ENCODE measurements around the gene XKR8. TPM values are rescaled to one million over a fixed set of nuclear protein-coding genes. Genes with fewer than 3 reads are reported as not detected.

The XKR8 gene
- total and polyA plus RNA-seq, 9 of the 15 experiments (the other 6 are each of a cell fraction or from before 2014, with no cell fraction given), result 0.45 to 2.8 (median 1.7) TPM

DNA sequence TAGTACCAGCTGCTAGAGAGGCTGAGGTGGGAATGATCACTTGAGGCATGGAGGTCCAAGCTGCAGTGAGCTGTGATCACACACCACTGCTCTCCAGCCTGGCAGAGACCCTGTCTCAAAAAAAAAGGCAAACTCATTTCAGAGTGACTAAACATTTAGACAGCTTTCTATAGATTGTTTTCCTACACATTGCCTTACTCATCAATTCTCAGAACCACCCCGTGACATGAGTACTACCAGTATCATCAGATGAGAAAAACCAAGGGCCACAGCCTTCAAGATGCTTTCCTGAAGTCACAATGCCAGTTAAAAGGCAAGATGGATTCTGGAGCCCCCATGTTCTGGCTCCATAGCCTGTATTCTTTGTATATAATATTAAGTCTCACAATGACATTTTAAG, 47.3 kb upstream of the XKR8 start:
- BruUV-seq (replicated peaks), result no TSS peak
- TF ChIP-seq FOSL1 (tag; conservative IDR thresholded peaks at IDR 0.05) (peak; percentile 72), ZNF316 (IDR thresholded peaks at IDR 0.05) (peak; percentile 84), ZNF197 (CRISPR knock-in tag; IDR thresholded peaks at IDR 0.05; ENCODE audit: low read depth) (no peak), MAFG (tag; conservative IDR thresholded peaks at IDR 0.05) (peak; percentile 40; the same call in 1 of the 2 replicates), ZNF175 (CRISPR knock-in tag; IDR thresholded peaks at IDR 0.05; ENCODE audit: low read depth) (no peak), NR2C1 (IDR thresholded peaks at IDR 0.05) (no peak), NR2C1 (tag; IDR thresholded peaks at IDR 0.05) (no peak), NFE2 (IDR thresholded peaks at IDR 0.05; ENCODE audit: low read depth) (0 out of 2 replicates have a peak, but pooled peaks have one; percentile 12), C11orf30 (IDR thresholded peaks at IDR 0.05; ENCODE audit: low read depth) (peak; percentile 49; the same call in 1 of the 2 replicates), ZNF57 (CRISPR knock-in tag; IDR thresholded peaks at IDR 0.05) (no peak), POLR2H (tag; IDR thresholded peaks at IDR 0.05; ENCODE audit: low read depth) (no peak)
- Histone ChIP-seq H2AFZ (ENCODE audit: low read depth, low read length) (no peak overlapping the region), H3K27me3 (ENCODE audit: control insufficient read depth in 2 of 2, insufficient read depth in 2 of 2, low read length in 2 of 2) (no peaks in the 10 kb centered on the region), H3K4me2 (ENCODE audit: insufficient read depth, low read length) (no peak overlapping the region), H3K79me2 (ENCODE audit: control insufficient read depth, insufficient read depth, low read length) (peaks cover 50% of the 10 kb centered on the region), H3K9me1 (ENCODE audit: control insufficient read depth, insufficient read depth, low read length) (peaks cover 2% of the 10 kb centered on the region), H3K9ac (ENCODE audit: insufficient read depth in 1 of 2, low read depth in 2 of 2, low read length in 2 of 2) (peak overlapping the region in 1 of 2 experiments; percentile 8; a peak in 2 of 4 replicates), H4K20me1 (replicated peaks; ENCODE audit: control insufficient read depth, insufficient read depth, low read length) (no peaks in the 10 kb centered on the region), H3K4me3 (no peak overlapping the region), H3K27ac (ENCODE audit: extremely low read depth, low read depth, low read length) (peak overlapping the region; percentile 10; the same call in 1 of the 3 replicates), H3K9me3 (replicated peaks; ENCODE audit: control insufficient read depth, insufficient read depth, low read depth, low read length) (peaks cover 3% of the 10 kb centered on the region; the same call in 1 of the 2 replicates), H3K4me1 (replicated peaks in 1 of 2; ENCODE audit: control insufficient read depth in 2 of 2, insufficient read depth in 2 of 2, low read length in 2 of 2) (peaks cover 10 to 13% of the 10 kb centered on the region in 2 experiments; a peak in 4 of 5 replicates), H3K36me3 (ENCODE audit: control insufficient read depth, insufficient read depth, low read length) (peaks cover 56% of the 10 kb centered on the region)
- 83% methylated on average over 1 of the region's 1 CpG for WGBS (ENCODE audit: insufficient coverage, low coverage, missing lambda C conversion rate)
- FAIRE-seq (no peak), ATAC-seq (no peak), DNase-seq (ENCODE audit: extremely low read depth in 1 of 4, low spot score in 3 of 4) (no peak)
- POLR2A ChIA-PET, result interaction anchor here (0.6 kb wide), 1 partner anchor 247 kb away, joined by 3 read pairs; no protein-coding TSS in a partner anchor
- intact Hi-C loops (cut with micrococcal nuclease) (no loop called here), in situ Hi-C loops (cut with MboI) (no loop called here)
- CTCF ChIA-PET (ENCODE audit: low intra/inter-chr PET ratio), result no interaction called here
